ENCODE measurements around the gene UMPS. TPM values are rescaled to one million over a fixed set of nuclear protein-coding genes. Genes with fewer than 3 reads are reported as not detected.

The UMPS gene
- total and polyA plus RNA-seq, 2 experiments from 2014 or later, result 29.8 to 38.7 TPM

DNA sequence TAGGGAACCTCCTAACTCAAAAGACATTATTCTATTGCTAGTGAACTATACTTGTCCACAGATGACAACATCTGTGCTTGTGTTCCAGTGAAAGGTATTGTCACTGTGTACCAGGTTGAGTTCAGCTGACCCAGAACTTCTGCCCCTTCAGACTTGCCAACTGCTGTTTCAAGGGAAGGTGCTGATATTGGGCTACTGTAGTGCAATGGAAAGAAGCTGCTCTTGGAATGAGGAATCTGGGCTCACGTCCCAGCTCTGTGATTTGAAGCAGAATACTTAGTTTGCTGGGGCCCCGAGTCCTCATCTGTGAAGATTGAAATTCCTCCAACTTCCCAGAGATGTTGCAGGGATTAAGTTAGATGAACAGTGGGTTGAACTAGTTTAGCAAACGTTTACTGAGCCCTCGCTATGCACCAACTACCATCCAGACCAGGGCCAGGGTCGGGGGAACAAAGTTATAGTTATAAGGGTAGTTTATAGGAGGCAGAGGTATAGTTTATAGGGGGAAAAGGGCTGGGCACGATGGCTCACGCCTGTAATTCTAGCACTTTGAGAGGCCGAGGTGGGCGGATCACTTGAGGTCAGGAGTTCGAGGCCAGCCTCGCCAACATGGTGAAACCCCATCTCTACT is 15.9 kb upstream of the UMPS start:
- TF ChIP-seq EZH2phosphoT487 (IDR thresholded peaks at IDR 0.05; ENCODE audit: insufficient read depth, low read depth) (no peak), EZH2 (IDR thresholded peaks at IDR 0.05; ENCODE audit: insufficient read depth, poor library complexity, severe bottlenecking) (no peak)
- Histone ChIP-seq H3K9me3 (ENCODE audit: low read depth) (no peaks in the 10 kb centered on the region), H3F3A (ENCODE audit: insufficient read depth) (no peaks in the 10 kb centered on the region), H3K27me3 (replicated peaks; ENCODE audit: insufficient read depth) (peaks cover 20% of the 10 kb centered on the region), H3K9me2 (ENCODE audit: insufficient read depth) (no peaks in the 10 kb centered on the region), H3K27ac (no peak overlapping the region), H2AFZ (no peak overlapping the region), H3K79me2 (ENCODE audit: insufficient read depth) (no peaks in the 10 kb centered on the region), H3K36me3 (ENCODE audit: low read depth) (no peaks in the 10 kb centered on the region), H3K4me3 (no peak overlapping the region), H3K9ac (no peak overlapping the region), H3K4me1 (ENCODE audit: insufficient read depth) (no peaks in the 10 kb centered on the region), H3K4me2 (ENCODE audit: unreplicated experiment) (no peak overlapping the region), H4K20me1 (ENCODE audit: insufficient read depth) (no peaks in the 10 kb centered on the region)
- in situ Hi-C loops (cut with MboI), result no loop called here
- peak; percentile 47 for DNase-seq
- 37 to 42% methylated on average over 11 of the region's 11 CpGs for WGBS, 2 experiments (ENCODE audit: low coverage in 1 of 2, low lambda C conversion rate in 2 of 2, missing lambda C conversion rate in 2 of 2)

DNA sequence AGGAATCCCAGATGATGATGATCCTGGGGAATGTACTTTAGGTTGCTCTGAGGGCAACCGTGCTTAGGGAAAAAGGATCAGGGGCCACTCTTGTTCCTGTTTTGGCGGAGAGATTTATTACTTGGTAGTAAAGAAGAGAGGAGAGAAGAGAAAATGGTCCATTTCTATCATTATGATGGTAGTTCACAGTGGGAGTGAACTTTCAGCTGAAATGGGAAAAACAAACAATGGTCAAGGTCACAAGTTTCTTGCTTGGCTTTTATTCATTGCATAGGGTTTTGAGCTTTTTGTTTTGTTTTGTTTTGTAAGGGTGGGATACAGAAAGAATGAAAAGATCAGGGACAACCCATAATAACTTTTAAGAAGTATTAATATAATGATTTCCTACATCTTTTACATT is 7.7 kb upstream of the UMPS start:
- no peaks in the 10 kb centered on the region for H3K36me3 ChIP-seq (ENCODE audit: low read depth)
- no peaks in the 10 kb centered on the region for H3K9me2 ChIP-seq (ENCODE audit: insufficient read depth)
- no peak overlapping the region for H3K27ac ChIP-seq
- H3K9ac ChIP-seq, result no peak overlapping the region
- no peaks in the 10 kb centered on the region; the same call in 1 of the 2 replicates for H3K4me1 ChIP-seq (ENCODE audit: insufficient read depth)
- no peak for DNase-seq
- H3K79me2 ChIP-seq (ENCODE audit: insufficient read depth), result no peaks in the 10 kb centered on the region
- H3F3A ChIP-seq (ENCODE audit: insufficient read depth), result no peaks in the 10 kb centered on the region
- no peaks in the 10 kb centered on the region for H4K20me1 ChIP-seq (ENCODE audit: insufficient read depth)
- 70 to 76% methylated on average over 2 of the region's 2 CpGs for WGBS, 2 experiments (ENCODE audit: low coverage in 1 of 2, low lambda C conversion rate in 2 of 2, missing lambda C conversion rate in 2 of 2)
- TF ChIP-seq EZH2 (IDR thresholded peaks at IDR 0.05; ENCODE audit: insufficient read depth, poor library complexity, severe bottlenecking) (no peak), EZH2phosphoT487 (IDR thresholded peaks at IDR 0.05; ENCODE audit: insufficient read depth, low read depth) (no peak)
- no peak overlapping the region for H2AFZ ChIP-seq
- no peak overlapping the region for H3K4me3 ChIP-seq
- H3K9me3 ChIP-seq (ENCODE audit: low read depth), result no peaks in the 10 kb centered on the region
- no peak overlapping the region for H3K4me2 ChIP-seq (ENCODE audit: unreplicated experiment)
- H3K27me3 ChIP-seq (replicated peaks; ENCODE audit: insufficient read depth), result peaks cover 9% of the 10 kb centered on the region
- in situ Hi-C loops (cut with MboI), result no loop called here

DNA sequence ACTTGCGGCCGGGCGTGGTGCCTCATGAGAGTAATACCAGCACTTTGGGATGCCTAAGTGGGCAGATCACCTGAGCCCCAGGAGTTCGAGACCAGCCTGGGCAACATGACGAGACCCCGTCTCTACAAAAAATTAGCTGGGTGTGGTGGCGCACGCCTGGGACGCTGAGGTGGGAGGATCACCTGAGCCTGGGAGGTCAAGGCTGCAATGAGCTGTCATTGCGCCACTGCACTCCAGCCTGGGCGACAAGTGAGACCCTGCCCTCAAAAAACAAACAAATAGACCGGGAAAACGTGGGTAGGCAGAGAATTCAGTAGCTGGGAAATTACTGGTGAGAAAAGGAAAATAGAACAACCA is 667 bp downstream of the UMPS start:
- H3K9me3 ChIP-seq (ENCODE audit: low read depth), result no peaks in the 10 kb centered on the region
- peaks cover 54% of the 10 kb centered on the region for H3K79me2 ChIP-seq (ENCODE audit: insufficient read depth)
- H3K4me3 ChIP-seq, result peak overlapping the region; percentile 96
- WGBS, 2 experiments (ENCODE audit: low coverage in 1 of 2, low lambda C conversion rate in 2 of 2, missing lambda C conversion rate in 2 of 2), result 4 to 5% methylated on average over 13 of the region's 13 CpGs
- H3K36me3 ChIP-seq (ENCODE audit: low read depth), result no peaks in the 10 kb centered on the region
- no peaks in the 10 kb centered on the region; the same call in 1 of the 2 replicates for H3K9me2 ChIP-seq (ENCODE audit: insufficient read depth)
- in situ Hi-C loops (cut with MboI), result no loop called here
- H3K27me3 ChIP-seq (replicated peaks; ENCODE audit: insufficient read depth), result no peaks in the 10 kb centered on the region
- H2AFZ ChIP-seq, result peak overlapping the region; percentile 100
- H3K27ac ChIP-seq, result peak overlapping the region; percentile 53
- H3K4me1 ChIP-seq (ENCODE audit: insufficient read depth), result peaks cover 16% of the 10 kb centered on the region
- no peak for TF ChIP-seq EZH2 (IDR thresholded peaks at IDR 0.05; ENCODE audit: insufficient read depth, poor library complexity, severe bottlenecking)
- no peak for TF ChIP-seq EZH2phosphoT487 (IDR thresholded peaks at IDR 0.05; ENCODE audit: insufficient read depth, low read depth)
- H3F3A ChIP-seq (ENCODE audit: insufficient read depth), result no peaks in the 10 kb centered on the region
- no peaks in the 10 kb centered on the region for H4K20me1 ChIP-seq (ENCODE audit: insufficient read depth)
- peak overlapping the region; percentile 99 for H3K4me2 ChIP-seq (ENCODE audit: unreplicated experiment)
- H3K9ac ChIP-seq, result peak overlapping the region; percentile 91
- no peak for DNase-seq

DNA sequence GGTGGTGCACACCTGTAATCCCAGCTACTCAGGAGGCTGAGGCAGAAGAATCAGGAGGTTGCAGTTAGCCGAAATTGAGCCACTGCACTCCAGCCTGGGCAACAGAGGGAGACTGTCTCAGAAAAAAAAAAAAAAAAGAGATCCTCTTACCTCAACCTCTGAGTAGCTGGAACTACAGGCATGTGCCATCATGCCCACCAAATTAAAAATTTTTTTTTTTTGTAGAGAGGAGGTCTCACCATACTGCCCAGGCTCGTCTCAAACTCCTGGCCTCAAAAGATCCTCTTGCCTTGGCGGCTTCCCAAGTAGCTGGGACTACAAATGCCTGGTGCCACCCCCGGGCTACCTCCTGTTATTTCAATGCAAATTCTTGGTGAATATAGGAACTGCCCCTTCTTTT is 1.5 kb downstream of the UMPS start:
- no peak for DNase-seq
- no peak overlapping the region for H2AFZ ChIP-seq
- in situ Hi-C loops (cut with MboI), result no loop called here
- TF ChIP-seq EZH2 (IDR thresholded peaks at IDR 0.05; ENCODE audit: insufficient read depth, poor library complexity, severe bottlenecking) (no peak), EZH2phosphoT487 (IDR thresholded peaks at IDR 0.05; ENCODE audit: insufficient read depth, low read depth) (no peak)
- no peaks in the 10 kb centered on the region for H3F3A ChIP-seq (ENCODE audit: insufficient read depth)
- peak overlapping the region; percentile 96; the same call in 1 of the 2 replicates for H3K4me3 ChIP-seq
- no peak overlapping the region for H3K9ac ChIP-seq
- H3K27me3 ChIP-seq (replicated peaks; ENCODE audit: insufficient read depth), result no peaks in the 10 kb centered on the region
- WGBS, 2 experiments (ENCODE audit: low coverage in 1 of 2, low lambda C conversion rate in 2 of 2, missing lambda C conversion rate in 2 of 2), result 80 to 86% methylated on average over 4 of the region's 4 CpGs
- peak overlapping the region; percentile 99 for H3K4me2 ChIP-seq (ENCODE audit: unreplicated experiment)
- H4K20me1 ChIP-seq (ENCODE audit: insufficient read depth), result no peaks in the 10 kb centered on the region
- no peak overlapping the region for H3K27ac ChIP-seq
- H3K9me2 ChIP-seq (ENCODE audit: insufficient read depth), result no peaks in the 10 kb centered on the region; the same call in 1 of the 2 replicates
- H3K79me2 ChIP-seq (ENCODE audit: insufficient read depth), result peaks cover 61% of the 10 kb centered on the region
- H3K4me1 ChIP-seq (ENCODE audit: insufficient read depth), result peaks cover 16% of the 10 kb centered on the region
- H3K9me3 ChIP-seq (ENCODE audit: low read depth), result no peaks in the 10 kb centered on the region
- peaks cover 2% of the 10 kb centered on the region; the same call in 1 of the 2 replicates for H3K36me3 ChIP-seq (ENCODE audit: low read depth)

Data from GM23248 (cell line).